Measurements from ENCODE around the gene RRP1B.

DNA sequence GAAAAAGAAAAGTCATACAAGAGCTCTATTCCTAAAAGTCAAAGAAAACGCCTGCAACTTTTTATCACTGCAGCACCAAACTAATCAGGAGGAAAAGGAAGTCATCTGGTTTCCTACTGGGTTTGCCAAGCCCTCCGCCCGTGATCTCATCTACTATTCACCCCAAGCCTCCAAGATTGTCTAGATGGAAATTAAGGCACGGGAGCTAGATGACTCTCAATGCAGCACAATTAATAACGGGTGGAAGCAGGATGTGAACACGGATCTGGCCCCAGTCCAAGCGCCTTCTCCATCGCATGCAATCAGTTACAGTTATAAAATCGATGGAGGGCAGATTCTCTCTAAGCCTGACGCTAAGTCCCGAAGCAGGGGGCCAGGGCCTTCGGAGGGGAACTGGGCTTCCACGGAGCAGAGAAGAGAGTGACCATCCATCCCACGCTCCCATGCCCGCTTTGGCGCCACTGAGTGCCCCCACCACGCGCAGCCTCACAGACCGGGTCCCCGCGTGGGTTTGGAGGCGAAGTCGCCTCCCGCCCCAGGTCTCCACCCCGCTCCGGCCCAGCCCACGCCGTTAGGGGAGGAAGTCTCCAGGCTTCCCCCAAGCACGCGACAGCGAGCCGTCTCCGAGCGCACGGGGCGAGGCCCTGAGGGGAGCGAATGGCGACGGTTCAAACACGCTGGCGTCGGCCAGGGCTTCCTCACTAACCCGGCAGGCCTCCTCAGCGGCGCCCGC lies 1.8 kb upstream of the RRP1B start:
- TF ChIP-seq CTCF (IDR thresholded peaks at IDR 0.05) (no peak), POLR2AphosphoS5 (IDR thresholded peaks at IDR 0.05) (no peak)
